HEK293T (cell line): ENCODE data around the gene AADACL2.

Experiments used
- CTCF ChIA-PET: fragments of 350-600 bp; formaldehyde crosslinking; extraction: SDS; loops from one replicate; lab custom pipeline; 2021; ENCODE audit warnings: antibody characterized with exemption, inconsistent platforms; lab: Yijun Ruan, JAX
- POLR2A ChIA-PET: fragments of 350-600 bp; formaldehyde crosslinking; extraction: SDS; loops from one replicate; lab custom pipeline; 2020; ENCODE audit warnings: antibody characterized with exemption, inconsistent platforms; lab: Yijun Ruan, JAX
- DNase-seq: peaks from one replicate; pipeline ENCODE4 v3.0.0; 2012; ENCODE audit warnings: mixed read lengths; ENCODE audit errors: extremely low spot score
- ARNT ChIP-seq: fragments of 450-650 bp; IDR thresholded peaks from 2 replicates; pipeline ENCODE4 v1.6.1; 2017; ENCODE audit warnings: mild to moderate bottlenecking
- BHLHE40 ChIP-seq: fragments of 450-650 bp; IDR thresholded peaks from 2 replicates; pipeline ENCODE4 v1.6.1; 2016; ENCODE audit warnings: mild to moderate bottlenecking, moderate library complexity, borderline replicate concordance
- CTBP1 ChIP-seq: fragments of 450-650 bp; IDR thresholded peaks from 2 replicates; pipeline ENCODE4 v1.6.1; 2016; ENCODE audit warnings: borderline replicate concordance
- ELF4 ChIP-seq: fragments of 450-650 bp; IDR thresholded peaks from 2 replicates; pipeline ENCODE4 v1.6.1; 2017; ENCODE audit warnings: antibody characterized with exemption
- FOXA1 ChIP-seq: fragments of 450-650 bp; IDR thresholded peaks from 2 replicates; pipeline ENCODE4 v1.6.1; 2016; ENCODE audit warnings: mild to moderate bottlenecking
- FOXK2 ChIP-seq: fragments of 450-650 bp; IDR thresholded peaks from 2 replicates; pipeline ENCODE4 v1.6.1; 2016; ENCODE audit warnings: mild to moderate bottlenecking
- FOXM1 ChIP-seq: fragments of 450-650 bp; IDR thresholded peaks from 2 replicates; pipeline ENCODE4 v1.6.1; 2017; ENCODE audit warnings: mild to moderate bottlenecking, borderline replicate concordance
- HDGF ChIP-seq: fragments of 450-650 bp; IDR thresholded peaks from 2 replicates; pipeline ENCODE4 v1.6.1; 2017; ENCODE audit warnings: antibody characterized with exemption, borderline replicate concordance
- L3MBTL2 ChIP-seq: fragments of 450-650 bp; conservative IDR thresholded peaks from 2 replicates; pipeline ENCODE4 v1.6.1; 2016; ENCODE audit warnings: mild to moderate bottlenecking
- LEF1 ChIP-seq: fragments of 450-650 bp; IDR thresholded peaks from 2 replicates; pipeline ENCODE4 v1.6.1; 2017; ENCODE audit warnings: mild to moderate bottlenecking, borderline replicate concordance
- NFRKB ChIP-seq: fragments of 450-650 bp; IDR thresholded peaks from 2 replicates; pipeline ENCODE4 v1.6.1; 2016; ENCODE audit warnings: mild to moderate bottlenecking, moderate library complexity
- SP1 ChIP-seq: fragments of 450-650 bp; IDR thresholded peaks from 2 replicates; pipeline ENCODE4 v1.6.1; 2017
- SUZ12 ChIP-seq: fragments of 450-650 bp; IDR thresholded peaks from 2 replicates; pipeline ENCODE4 v1.6.1; 2016; ENCODE audit warnings: mild to moderate bottlenecking
- TARDBP ChIP-seq: fragments of 450-650 bp; IDR thresholded peaks from 2 replicates; pipeline ENCODE4 v1.6.1; 2016
- ZNF384 ChIP-seq: fragments of 450-650 bp; IDR thresholded peaks from 2 replicates; pipeline ENCODE4 v1.6.1; 2016
- TF ChIP-seq, protein P1 (sequence below): fragments of 450-650 bp; IDR thresholded peaks from 2 replicates; pipeline ENCODE4 v1.6.1; 2016

Gene AADACL2

DNA sequence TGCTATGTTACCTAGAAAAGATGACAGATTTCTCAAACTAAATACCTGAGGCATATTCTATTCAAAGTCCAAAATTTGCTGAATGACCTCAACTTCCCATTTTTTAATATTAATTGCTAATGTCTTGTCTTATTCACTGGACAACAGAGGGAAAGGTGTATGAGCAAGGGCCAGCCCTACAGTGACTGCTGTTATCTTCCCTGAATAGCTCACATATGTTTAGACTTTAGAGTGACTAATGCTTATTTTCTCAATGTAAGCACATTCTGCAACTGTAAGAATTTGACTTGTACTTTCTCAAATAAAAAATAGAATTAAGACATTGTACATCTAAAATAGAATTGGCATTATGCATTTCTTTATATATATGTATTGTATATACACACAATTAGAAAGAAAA is 26.5 kb upstream of the AADACL2 start:
- POLR2A ChIA-PET = no interaction called here
- TF ChIP-seq FOXM1 (no peak), L3MBTL2 (no peak), LEF1 (no peak), TARDBP (no peak), BHLHE40 (no peak), SP1 (no peak), FOXA1 (no peak)
- CTCF ChIA-PET = no interaction called here
- DNase-seq = no peak

DNA sequence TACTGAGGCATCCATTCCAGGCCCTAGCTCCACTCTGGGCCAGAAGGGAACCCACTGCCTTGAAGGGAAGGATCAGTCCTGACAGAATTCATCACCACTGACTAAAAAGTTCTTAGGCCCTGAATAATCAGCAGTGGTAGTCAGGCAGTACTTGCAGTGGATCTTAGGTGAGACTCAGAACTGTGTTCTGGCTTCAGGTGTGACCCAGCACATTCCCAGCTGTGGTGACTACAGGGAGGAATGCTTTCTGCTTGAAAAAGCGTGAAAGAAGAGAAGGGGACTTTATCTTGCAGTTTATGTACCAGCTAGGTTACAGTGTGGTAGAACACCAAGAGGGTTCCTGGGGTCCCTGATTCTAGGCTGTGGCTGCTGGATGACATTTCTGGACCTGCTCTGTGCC is 24.9 kb upstream of the AADACL2 start:
- TF ChIP-seq ZNF384 = no peak
- no peak for TF ChIP-seq ELF4
- no peak for TF ChIP-seq L3MBTL2
- POLR2A ChIA-PET = no interaction called here
- no peak for DNase-seq
- CTCF ChIA-PET = no interaction called here

DNA sequence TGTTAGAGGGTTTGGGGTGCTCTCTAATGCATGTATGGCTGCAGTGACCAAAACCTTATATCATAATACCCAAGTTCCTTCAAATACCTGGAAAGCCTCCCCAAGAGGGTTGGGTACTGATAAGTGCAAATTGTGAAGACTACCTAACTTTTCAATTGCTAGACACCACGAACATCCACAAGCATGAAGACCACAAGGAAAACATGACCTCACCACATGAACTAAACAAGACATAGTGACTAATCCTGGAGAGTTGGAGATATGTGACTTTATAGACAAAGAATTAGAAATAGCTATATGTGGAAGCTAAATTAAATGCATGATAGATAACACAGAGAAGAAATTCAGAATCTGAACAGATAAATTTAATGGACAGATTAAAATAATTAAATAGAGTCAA is 23.9 kb upstream of the AADACL2 start:
- ChIA-PET POLR2A (no interaction called here), CTCF (no interaction called here)
- TF ChIP-seq ARNT = no peak
- TF ChIP-seq, protein P1, sequence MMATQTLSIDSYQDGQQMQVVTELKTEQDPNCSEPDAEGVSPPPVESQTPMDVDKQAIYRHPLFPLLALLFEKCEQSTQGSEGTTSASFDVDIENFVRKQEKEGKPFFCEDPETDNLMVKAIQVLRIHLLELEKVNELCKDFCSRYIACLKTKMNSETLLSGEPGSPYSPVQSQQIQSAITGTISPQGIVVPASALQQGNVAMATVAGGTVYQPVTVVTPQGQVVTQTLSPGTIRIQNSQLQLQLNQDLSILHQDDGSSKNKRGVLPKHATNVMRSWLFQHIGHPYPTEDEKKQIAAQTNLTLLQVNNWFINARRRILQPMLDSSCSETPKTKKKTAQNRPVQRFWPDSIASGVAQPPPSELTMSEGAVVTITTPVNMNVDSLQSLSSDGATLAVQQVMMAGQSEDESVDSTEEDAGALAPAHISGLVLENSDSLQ = no peak
- no peak for TF ChIP-seq CTBP1
- no peak for TF ChIP-seq ELF4
- no peak for TF ChIP-seq BHLHE40
- no peak for TF ChIP-seq SP1
- no peak for TF ChIP-seq HDGF
- no peak for TF ChIP-seq TARDBP
- TF ChIP-seq FOXA1 = no peak
- TF ChIP-seq L3MBTL2 = no peak
- TF ChIP-seq LEF1 = no peak
- DNase-seq = no peak

DNA sequence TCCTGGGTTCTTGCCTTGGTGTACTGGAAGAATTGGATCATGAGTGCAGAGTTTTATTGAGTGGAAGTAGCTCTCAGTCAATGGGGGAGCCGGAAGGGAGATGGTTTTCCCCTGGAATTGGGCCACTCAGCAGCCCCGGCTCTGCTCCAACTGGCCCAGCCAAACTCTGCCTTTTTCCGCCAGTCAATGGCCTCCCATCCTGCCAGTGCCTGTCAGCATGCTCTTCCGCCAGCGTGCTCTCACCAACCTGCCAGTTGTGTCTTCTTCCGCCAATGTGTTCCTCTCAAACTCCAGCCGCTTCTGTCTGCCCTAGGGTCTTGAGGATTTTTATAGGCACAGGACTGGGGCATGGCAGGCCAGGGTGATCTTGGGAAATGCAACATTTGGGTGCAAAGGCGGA is 12.4 kb upstream of the AADACL2 start:
- TF ChIP-seq HDGF (no peak), SP1 (no peak), NFRKB (no peak)
- DNase-seq = no peak
- CTCF ChIA-PET = no interaction called here
- POLR2A ChIA-PET = no interaction called here

DNA sequence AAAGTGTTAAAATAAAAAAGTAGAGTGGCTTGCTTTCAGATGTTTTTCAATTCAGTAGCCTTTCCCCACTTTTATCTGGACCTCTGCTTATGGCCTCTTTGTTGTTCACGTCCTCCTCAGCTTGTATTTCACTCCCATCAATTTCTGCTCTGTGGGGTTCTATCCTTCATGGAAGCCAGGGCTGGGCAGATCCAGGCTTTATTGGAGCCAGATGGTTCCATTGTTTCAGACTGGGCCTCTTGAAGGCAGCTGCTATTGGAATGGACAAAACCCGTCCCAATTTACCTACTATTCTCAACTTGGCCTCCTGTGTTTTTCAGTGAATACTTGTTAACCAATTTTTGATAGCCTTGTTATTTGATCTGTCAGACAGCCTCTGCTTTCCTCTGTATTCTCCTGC is 10.9 kb upstream of the AADACL2 start:
- no peak for DNase-seq
- ChIA-PET CTCF (no interaction called here), POLR2A (no interaction called here)
- no peak for TF ChIP-seq SP1
- no peak for TF ChIP-seq FOXK2
- TF ChIP-seq ZNF384 = no peak
- no peak for TF ChIP-seq SUZ12
- no peak for TF ChIP-seq HDGF

DNA sequence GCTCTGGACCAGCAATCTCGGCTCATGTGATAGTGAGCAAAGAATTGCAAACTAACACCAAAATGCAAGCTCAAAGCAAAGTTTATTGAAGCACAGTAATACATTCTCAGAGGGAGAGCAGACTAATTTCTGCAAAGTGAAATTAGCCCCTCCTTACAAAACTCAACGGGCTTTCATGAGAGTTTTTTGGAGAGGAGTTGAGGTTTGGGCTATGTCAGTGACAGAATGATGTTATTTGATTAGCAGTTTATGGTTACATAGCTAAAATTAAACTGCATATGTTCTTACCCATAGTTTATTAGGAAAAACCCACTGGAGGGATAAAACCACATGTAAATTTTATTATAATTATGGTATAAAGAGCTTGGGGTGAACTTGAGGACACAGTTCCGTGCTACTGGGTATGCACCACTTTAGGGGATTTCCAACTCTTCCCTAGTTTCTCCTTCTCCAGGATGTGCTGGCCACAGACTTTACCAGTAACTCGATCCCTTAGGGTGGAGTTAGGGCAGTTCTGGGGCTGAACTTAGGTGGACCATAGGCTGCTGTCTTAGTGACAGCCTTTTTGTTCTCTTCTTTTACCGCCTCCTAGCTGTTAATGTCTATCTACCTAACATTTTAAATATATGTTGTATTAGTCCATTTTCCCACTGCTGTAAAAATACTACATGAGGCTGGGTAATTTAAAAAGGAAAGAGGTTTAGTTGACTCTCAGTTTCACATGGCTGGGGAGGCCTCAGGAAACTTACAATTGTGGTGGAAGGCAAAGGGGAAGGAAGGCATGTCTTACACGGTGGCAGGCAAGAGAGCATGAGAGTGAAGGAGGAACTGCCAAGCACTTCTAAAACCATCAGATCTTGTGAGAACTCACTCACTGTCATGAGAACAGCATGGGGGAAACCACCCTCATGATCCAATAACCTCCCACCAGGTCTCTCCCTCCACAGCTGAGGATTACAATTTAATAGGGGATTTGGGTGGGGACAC is 8.9 kb upstream of the AADACL2 start:
- ChIA-PET CTCF (no interaction called here), POLR2A (no interaction called here)
- no peak for DNase-seq
- TF ChIP-seq FOXA1 (no peak), FOXK2 (no peak), BHLHE40 (no peak), LEF1 (no peak), HDGF (no peak), SUZ12 (no peak), SP1 (no peak), ARNT (no peak), L3MBTL2 (no peak)
- TF ChIP-seq, protein P1 = no peak

DNA sequence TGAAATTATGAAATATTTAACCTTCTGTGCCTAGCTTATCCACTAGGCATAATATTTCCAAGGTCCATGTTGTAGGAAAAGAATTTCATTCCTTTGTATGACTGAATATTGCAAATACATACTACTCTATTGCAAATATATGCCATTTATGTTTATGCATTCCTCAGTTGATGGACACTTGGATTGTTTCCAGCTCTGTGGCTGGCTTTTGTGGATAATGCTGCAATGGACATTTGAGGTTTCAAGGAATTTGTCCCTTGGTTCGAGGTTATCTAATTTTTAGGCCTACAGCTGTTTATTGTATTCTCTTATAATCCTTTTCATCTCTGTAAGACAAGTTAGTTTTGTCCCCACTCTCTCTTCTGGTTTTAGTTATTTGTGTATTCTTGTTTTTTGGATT is 7.7 kb upstream of the AADACL2 start:
- no peak for DNase-seq
- TF ChIP-seq BHLHE40 = no peak
- no peak for TF ChIP-seq TARDBP
- TF ChIP-seq FOXA1 = no peak
- TF ChIP-seq ZNF384 = no peak
- TF ChIP-seq, protein P1 = no peak
- TF ChIP-seq HDGF = no peak
- no peak for TF ChIP-seq FOXM1
- TF ChIP-seq FOXK2 = no peak
- no peak for TF ChIP-seq SUZ12
- no peak for TF ChIP-seq LEF1
- no peak for TF ChIP-seq ELF4
- no peak for TF ChIP-seq NFRKB
- TF ChIP-seq SP1 = no peak
- no peak for TF ChIP-seq L3MBTL2
- CTCF ChIA-PET = no interaction called here
- POLR2A ChIA-PET = no interaction called here
